GM19397 (cell line): ENCODE results near the gene CLINT1.
"Not testable (repeated sequence)": the region's sequence is repeated elsewhere in the genome, so short reads cannot be mapped to it uniquely, and the experiment has no call there.

Source experiments
- ATAC-seq: cut with Tn5 transposase; IDR thresholded peaks from one replicate; pipeline ENCODE4 v1.9.1; 2021; ENCODE audit warnings: mild to moderate bottlenecking, moderate library complexity; ENCODE audit not compliant: unreplicated experiment

CLINT1 gene

GRCh38 chr5:157858527-157859226 lies at the start of gene CLINT1:
Gene CLINT1, minus strand, starts transcription at chr5:157859145. Its CDS starts 175 bp downstream, at chr5:157858970.
- ATAC-seq = peak; percentile 54

GRCh38 chr5:157908459-157908858 lies 49.5 kb upstream of the CLINT1 start:
- no peak for ATAC-seq

- ATAC-seq = no peak
Observed at GRCh38 chr5:157907479-157907878, 48.5 kb upstream of the CLINT1 start.

GRCh38 chr5:157903117-157903450 lies 44.1 kb upstream of the CLINT1 start:
- ATAC-seq = no peak

GRCh38 chr5:157902449-157903116 lies 43.6 kb upstream of the CLINT1 start:
- ATAC-seq = no peak

- peak; percentile 75 for ATAC-seq
Observed at GRCh38 chr5:157900644-157901043, 41.7 kb upstream of the CLINT1 start.

GRCh38 chr5:157893611-157894010 lies 34.7 kb upstream of the CLINT1 start:
- no peak for ATAC-seq

- ATAC-seq = no peak
Observed at GRCh38 chr5:157892974-157893373, 34.0 kb upstream of the CLINT1 start.

- no peak for ATAC-seq
Observed at GRCh38 chr5:157890836-157891597, 32.1 kb upstream of the CLINT1 start.

GRCh38 chr5:157888814-157889532 lies 30.0 kb upstream of the CLINT1 start:
- ATAC-seq = no peak

GRCh38 chr5:157886796-157887380 lies 27.9 kb upstream of the CLINT1 start:
- no peak for ATAC-seq

GRCh38 chr5:157885051-157885450 lies 26.1 kb upstream of the CLINT1 start:
- ATAC-seq = not testable (repeated sequence)

GRCh38 chr5:157881498-157881897 lies 22.6 kb upstream of the CLINT1 start:
- not testable (repeated sequence) for ATAC-seq

- no peak for ATAC-seq
Observed at GRCh38 chr5:157877821-157878220, 18.9 kb upstream of the CLINT1 start.

- no peak for ATAC-seq
Observed at GRCh38 chr5:157874861-157875260, 15.9 kb upstream of the CLINT1 start.

- ATAC-seq = no peak
Observed at GRCh38 chr5:157870837-157871834, 12.2 kb upstream of the CLINT1 start.

GRCh38 chr5:157867751-157868387 lies 8.9 kb upstream of the CLINT1 start:
- ATAC-seq = no peak

GRCh38 chr5:157866536-157866935 lies 7.6 kb upstream of the CLINT1 start:
- ATAC-seq = no peak

- no peak for ATAC-seq
Observed at GRCh38 chr5:157865781-157866180, 6.8 kb upstream of the CLINT1 start.
